Astrocyte (in vitro differentiated cells and primary cell): ENCODE measurements around the gene ADGRD1. TPM values are rescaled to one million over a fixed set of nuclear protein-coding genes. Genes with fewer than 3 reads are reported as not detected.

Experiments
- DNase-seq: peaks from one replicate; pipeline ENCODE4 v3.0.0-alpha.2; 2010; ENCODE audit warnings: low read depth
- FAIRE-seq: peaks from 2 replicates; lab custom pipeline; 2011; peaks lifted over from hg19 to GRCh38; lab: Jason Lieb, UNC
- H2AFZ ChIP-seq: 2 replicates; pipeline ENCODE4 v1.6.0; 2012; ENCODE audit warnings: low read depth, low read length, inconsistent platforms
- H3K27ac ChIP-seq: 2 replicates; pipeline ENCODE4 v1.5.1; 2011; ENCODE audit warnings: low read depth, low read length, inconsistent platforms
- H3K27me3 ChIP-seq: 2 replicates; pipeline ENCODE4 v1.6.0; 2011; ENCODE audit warnings: low read length, inconsistent platforms; ENCODE audit not compliant: insufficient read depth
- H3K36me3 ChIP-seq: 2 replicates; pipeline ENCODE4 v1.5.1; 2011; ENCODE audit warnings: low read length, inconsistent platforms; ENCODE audit not compliant: insufficient read depth
- H3K4me1 ChIP-seq: 2 replicates; pipeline ENCODE4 v1.5.1; 2011; ENCODE audit warnings: low read length, inconsistent platforms; ENCODE audit not compliant: insufficient read depth
- H3K4me2 ChIP-seq: 2 replicates; pipeline ENCODE4 v1.6.0; 2012; ENCODE audit warnings: low read length, inconsistent platforms
- H3K4me3 ChIP-seq: 2 replicates; pipeline ENCODE4 v1.5.1; 2011; ENCODE audit warnings: low read depth, mild to moderate bottlenecking, low read length, inconsistent platforms; ENCODE audit not compliant: insufficient read depth
- H3K79me2 ChIP-seq: 2 replicates; pipeline ENCODE4 v1.6.0; 2012; ENCODE audit warnings: mild to moderate bottlenecking, low read length, inconsistent platforms; ENCODE audit not compliant: insufficient read depth
- H3K9ac ChIP-seq: 2 replicates; pipeline ENCODE4 v1.6.0; 2012; ENCODE audit warnings: mild to moderate bottlenecking, low read length, inconsistent platforms
- H3K9me3 ChIP-seq: 2 replicates; pipeline ENCODE4 v1.5.1; 2012; ENCODE audit warnings: low read depth, mild to moderate bottlenecking, low read length, inconsistent platforms; ENCODE audit not compliant: insufficient read depth
- H4K20me1 ChIP-seq: 2 replicates; pipeline ENCODE4 v1.6.0; 2012; ENCODE audit warnings: low read length, inconsistent platforms; ENCODE audit not compliant: insufficient read depth
- H3K27ac Mint-ChIP-seq: one replicate; pipeline ENCODE4 v1.8.0; 2021; ENCODE audit warnings: mild to moderate bottlenecking, mixed read lengths; ENCODE audit not compliant: unreplicated experiment
- H3K27me3 Mint-ChIP-seq: one replicate; pipeline ENCODE4 v1.8.0; 2021; ENCODE audit warnings: low read depth, mixed read lengths; ENCODE audit not compliant: unreplicated experiment
- H3K36me3 Mint-ChIP-seq: one replicate; pipeline ENCODE4 v1.8.0; 2021; ENCODE audit warnings: low read depth, mixed read lengths; ENCODE audit not compliant: unreplicated experiment
- H3K4me1 Mint-ChIP-seq: one replicate; pipeline ENCODE4 v1.8.0; 2021; ENCODE audit warnings: low read depth, mixed read lengths; ENCODE audit not compliant: unreplicated experiment
- H3K4me3 Mint-ChIP-seq: one replicate; pipeline ENCODE4 v1.8.0; 2021; ENCODE audit warnings: mild to moderate bottlenecking, moderate library complexity, mixed read lengths; ENCODE audit not compliant: unreplicated experiment
- H3K9me3 Mint-ChIP-seq: one replicate; pipeline ENCODE4 v1.8.0; 2021; ENCODE audit warnings: mild to moderate bottlenecking, mixed read lengths; ENCODE audit not compliant: unreplicated experiment
- CTCF ChIP-seq: IDR thresholded peaks from 2 replicates; pipeline ENCODE4 v1.5.1; 2011; ENCODE audit warnings: low read depth, mild to moderate bottlenecking, inconsistent platforms, low read length, moderate library complexity; ENCODE audit not compliant: insufficient read depth
- EZH2 ChIP-seq: IDR thresholded peaks from 2 replicates; pipeline ENCODE4 v1.6.1; 2012; ENCODE audit warnings: mild to moderate bottlenecking, low read length, inconsistent platforms; ENCODE audit not compliant: insufficient read depth
- total RNA-seq: library from RNA; stranded (reverse); gene quantifications from 2 replicates; pipeline ENCODE4 v1.2.1, GENCODE V29; 2021

ADGRD1 gene
- total RNA-seq, 1 donor from 2014 or later = 3.0 TPM

GRCh38 chr12:130972586-130972950 is 18.9 kb downstream of the ADGRD1 start:
- Mint-ChIP-seq H3K4me1 (no peaks in the 10 kb centered on the region), H3K36me3 (no peaks in the 10 kb centered on the region), H3K27ac (no peak overlapping the region), H3K4me3 (no peak overlapping the region), H3K27me3 (peaks cover 21% of the 10 kb centered on the region), H3K9me3 (no peaks in the 10 kb centered on the region)
- H3K9me3 ChIP-seq = no peaks in the 10 kb centered on the region
- no peaks in the 10 kb centered on the region for H3K36me3 ChIP-seq
- H3K4me2 ChIP-seq = no peak overlapping the region
- TF ChIP-seq EZH2 (no peak), CTCF (no peak)
- no peak overlapping the region for H3K27ac ChIP-seq
- H3K27me3 ChIP-seq = no peaks in the 10 kb centered on the region
- no peaks in the 10 kb centered on the region for H3K4me1 ChIP-seq
- no peak overlapping the region for H3K4me3 ChIP-seq
- no peaks in the 10 kb centered on the region for H4K20me1 ChIP-seq
- H3K9ac ChIP-seq = no peak overlapping the region
- no peak overlapping the region for H2AFZ ChIP-seq
- no peaks in the 10 kb centered on the region for H3K79me2 ChIP-seq
- FAIRE-seq (no peak), DNase-seq (no peak)

- Mint-ChIP-seq H3K27me3 (peaks cover 21% of the 10 kb centered on the region), H3K36me3 (no peaks in the 10 kb centered on the region), H3K4me1 (no peaks in the 10 kb centered on the region), H3K27ac (no peak overlapping the region), H3K4me3 (no peak overlapping the region), H3K9me3 (no peaks in the 10 kb centered on the region)
- Histone ChIP-seq H4K20me1 (no peaks in the 10 kb centered on the region), H3K79me2 (no peaks in the 10 kb centered on the region), H3K36me3 (no peaks in the 10 kb centered on the region), H3K4me3 (no peak overlapping the region), H2AFZ (no peak overlapping the region), H3K9ac (no peak overlapping the region), H3K27me3 (no peaks in the 10 kb centered on the region), H3K4me2 (no peak overlapping the region), H3K4me1 (no peaks in the 10 kb centered on the region), H3K9me3 (no peaks in the 10 kb centered on the region), H3K27ac (no peak overlapping the region)
- no peak for DNase-seq
- no peak for FAIRE-seq
- no peak for TF ChIP-seq CTCF
- TF ChIP-seq EZH2 = no peak
Observed at GRCh38 chr12:130973109-130973508, 19.4 kb downstream of the ADGRD1 start.

- Histone ChIP-seq H3K4me3 (no peak overlapping the region), H3K27me3 (no peaks in the 10 kb centered on the region), H3K27ac (no peak overlapping the region), H3K9ac (no peak overlapping the region), H3K36me3 (no peaks in the 10 kb centered on the region), H3K79me2 (no peaks in the 10 kb centered on the region), H4K20me1 (no peaks in the 10 kb centered on the region), H3K4me1 (no peaks in the 10 kb centered on the region), H3K9me3 (no peaks in the 10 kb centered on the region), H3K4me2 (no peak overlapping the region), H2AFZ (no peak overlapping the region)
- Mint-ChIP-seq H3K9me3 (no peaks in the 10 kb centered on the region), H3K27ac (no peak overlapping the region), H3K36me3 (no peaks in the 10 kb centered on the region), H3K27me3 (peaks cover 20% of the 10 kb centered on the region), H3K4me1 (no peaks in the 10 kb centered on the region), H3K4me3 (no peak overlapping the region)
- no peak for FAIRE-seq
- no peak for DNase-seq
- TF ChIP-seq CTCF (no peak), EZH2 (no peak)
Observed at GRCh38 chr12:130973906-130974305, 20.2 kb downstream of the ADGRD1 start.
